GM19025 (cell line): ENCODE data around the gene CHST15.
"Not testable (repeated sequence)": the region's sequence is repeated elsewhere in the genome, so short reads cannot be mapped to it uniquely, and the experiment has no call there.

Experiments
- ATAC-seq: cut with Tn5 transposase; IDR thresholded peaks from one replicate; pipeline ENCODE4 v1.9.1; 2021; ENCODE audit warnings: mild to moderate bottlenecking, low read depth, moderate library complexity; ENCODE audit not compliant: unreplicated experiment

Gene CHST15

DNA sequence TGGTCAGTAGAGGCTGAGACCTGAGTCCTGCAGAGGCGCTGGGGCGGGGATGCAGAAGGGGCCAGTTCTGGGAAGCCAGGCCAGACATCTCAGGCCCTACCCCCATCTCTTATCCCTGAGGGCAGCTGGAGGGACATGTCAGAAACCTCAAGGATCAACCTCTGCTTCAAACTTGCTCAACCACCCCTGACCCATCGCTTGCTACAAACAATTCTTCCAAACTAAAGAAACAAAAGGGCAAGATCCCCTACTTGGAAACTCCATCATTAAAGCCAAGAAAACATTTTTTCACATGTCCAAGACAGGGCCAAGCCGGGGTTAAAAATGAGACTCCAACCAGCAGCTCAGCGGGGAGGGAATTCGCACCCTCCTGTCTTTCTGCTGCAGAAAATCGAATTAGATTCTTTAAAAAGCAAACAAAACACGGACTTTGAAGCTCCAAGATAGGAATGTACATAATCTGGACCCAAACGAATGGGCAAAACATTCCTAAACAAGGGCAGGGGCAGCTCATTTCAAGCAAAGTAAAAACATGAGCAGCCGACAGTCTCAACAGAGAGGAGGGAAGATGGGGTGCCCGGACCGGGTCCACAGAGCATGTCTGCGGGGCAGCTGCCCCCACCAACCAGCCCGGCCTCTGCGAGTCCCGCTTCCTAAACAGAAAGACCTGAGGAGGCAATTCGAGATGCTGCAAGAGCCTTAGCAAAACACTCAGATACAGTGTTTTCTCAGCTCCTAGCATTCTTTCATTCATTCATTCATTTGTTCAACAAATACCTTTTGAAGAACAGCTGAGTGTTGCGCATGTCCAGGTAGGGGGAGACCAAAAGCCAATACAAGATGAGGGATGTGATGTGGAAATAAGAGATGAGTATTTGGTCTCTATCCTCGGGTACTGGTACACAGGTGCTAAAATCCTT lies 44.8 kb downstream of the CHST15 start:
- ATAC-seq: no peak

DNA sequence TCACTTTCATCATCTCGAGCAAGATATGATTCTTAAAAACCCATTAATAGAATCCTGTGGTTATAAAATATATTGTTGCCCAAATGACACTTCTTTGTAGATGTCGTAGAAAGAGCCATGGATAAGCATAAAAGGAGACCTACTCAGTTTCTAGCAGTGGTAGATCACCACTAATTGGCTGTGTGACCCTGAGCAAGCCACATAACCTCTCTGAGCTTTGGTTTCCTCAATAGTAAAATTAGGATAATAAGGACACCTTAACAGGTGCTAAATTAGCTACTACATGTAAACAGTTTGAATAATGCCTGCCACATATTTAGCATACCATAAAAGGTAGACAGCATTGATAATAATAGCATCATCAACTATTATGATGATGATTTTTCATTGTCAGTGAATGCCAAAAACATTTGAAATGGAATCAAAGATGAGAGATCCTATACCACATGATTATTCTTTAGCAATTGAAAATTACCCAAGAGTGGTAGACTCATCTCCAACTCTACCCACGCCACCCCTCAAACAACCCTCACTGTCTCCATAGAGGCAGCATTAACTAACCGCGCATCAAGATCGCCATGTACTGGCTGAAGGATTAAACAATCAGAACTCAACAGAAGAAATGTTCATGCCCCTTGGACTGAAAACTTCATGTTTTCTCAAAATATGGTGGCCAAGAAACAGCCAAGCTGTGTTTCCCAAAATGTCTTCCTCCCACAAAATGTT lies 45.8 kb downstream of the CHST15 start:
- ATAC-seq: no peak

GRCh38 chr10:124045801-124046355 lies 47.5 kb downstream of the CHST15 start:
- ATAC-seq: no peak

GRCh38 chr10:124045276-124045675 lies 48.1 kb downstream of the CHST15 start:
- no peak for ATAC-seq

DNA sequence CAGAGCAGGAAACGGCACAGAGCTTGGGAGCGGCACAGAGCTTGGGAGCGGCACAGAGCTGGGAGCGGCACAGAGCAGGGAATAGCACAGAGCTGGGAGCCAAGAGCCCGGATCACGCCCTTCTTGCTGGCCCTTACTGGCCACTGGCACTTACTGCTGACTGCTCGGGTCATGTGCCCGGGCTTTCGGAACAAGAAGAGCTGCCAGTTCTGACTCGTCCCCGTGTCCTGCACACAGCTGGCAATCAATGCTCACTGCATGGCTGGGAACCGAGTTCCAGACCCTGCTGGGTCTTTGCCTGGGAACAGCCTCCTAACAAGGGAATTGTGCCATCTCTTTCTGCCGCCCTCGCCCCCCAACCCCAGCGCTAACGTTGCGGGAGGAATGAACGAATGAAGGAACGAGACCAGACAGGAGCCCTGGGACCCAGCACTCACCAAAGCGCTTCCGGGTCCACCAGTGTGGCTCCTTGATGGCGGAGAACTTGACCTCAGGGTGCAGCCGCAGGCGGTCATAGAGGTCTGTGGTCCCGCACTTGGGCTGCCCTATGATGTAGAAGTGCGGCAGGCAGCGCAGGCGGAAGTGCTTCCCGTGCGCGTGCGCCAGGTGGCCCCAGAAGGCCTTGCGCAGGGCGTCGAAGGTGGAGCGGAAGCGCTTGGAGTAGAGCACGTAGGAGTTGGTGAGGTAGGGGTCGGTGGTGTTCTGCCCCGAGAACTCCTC lies 49.1 kb downstream of the CHST15 start:
- no peak for ATAC-seq

- peak; percentile 82 for ATAC-seq
These were observed 49.9 kb downstream of the CHST15 start for GRCh38 chr10:124043310-124044142.

GRCh38 chr10:124042656-124043309 lies 50.6 kb downstream of the CHST15 start:
- no peak for ATAC-seq

GRCh38 chr10:124041675-124042445 lies 51.5 kb downstream of the CHST15 start:
- no peak for ATAC-seq

- ATAC-seq: no peak
These were observed 52.8 kb downstream of the CHST15 start for GRCh38 chr10:124040451-124041188.

GRCh38 chr10:124039483-124040013 lies 53.9 kb downstream of the CHST15 start:
- no peak for ATAC-seq

DNA sequence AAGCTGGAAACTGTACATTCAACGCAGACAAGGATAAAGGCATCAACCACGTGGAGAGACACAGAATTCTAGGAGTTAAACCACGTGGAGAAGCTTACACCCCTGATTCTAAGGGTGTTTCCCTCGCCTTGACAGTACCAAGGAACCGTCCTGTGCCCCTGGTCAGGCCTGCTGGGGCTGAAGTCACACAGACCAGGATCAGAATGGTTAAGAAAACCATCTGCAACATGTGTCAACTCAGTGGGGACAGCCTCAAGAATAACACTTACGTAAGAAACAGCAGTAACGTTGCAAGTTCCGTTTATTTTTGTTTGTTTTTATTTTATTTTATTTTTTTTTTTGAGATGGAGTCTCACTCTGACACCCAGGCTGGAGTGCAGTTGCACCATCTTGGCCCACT lies 55.6 kb downstream of the CHST15 start:
- no peak for ATAC-seq

GRCh38 chr10:124037286-124037685 lies 56.1 kb downstream of the CHST15 start:
- no peak for ATAC-seq

- no peak for ATAC-seq
These were observed 56.7 kb downstream of the CHST15 start for GRCh38 chr10:124036746-124037145.

- peak; percentile 98 for ATAC-seq
These were observed 57.4 kb downstream of the CHST15 start for GRCh38 chr10:124035928-124036558.

- ATAC-seq: no peak
These were observed 58.0 kb downstream of the CHST15 start for GRCh38 chr10:124035306-124035927.

DNA sequence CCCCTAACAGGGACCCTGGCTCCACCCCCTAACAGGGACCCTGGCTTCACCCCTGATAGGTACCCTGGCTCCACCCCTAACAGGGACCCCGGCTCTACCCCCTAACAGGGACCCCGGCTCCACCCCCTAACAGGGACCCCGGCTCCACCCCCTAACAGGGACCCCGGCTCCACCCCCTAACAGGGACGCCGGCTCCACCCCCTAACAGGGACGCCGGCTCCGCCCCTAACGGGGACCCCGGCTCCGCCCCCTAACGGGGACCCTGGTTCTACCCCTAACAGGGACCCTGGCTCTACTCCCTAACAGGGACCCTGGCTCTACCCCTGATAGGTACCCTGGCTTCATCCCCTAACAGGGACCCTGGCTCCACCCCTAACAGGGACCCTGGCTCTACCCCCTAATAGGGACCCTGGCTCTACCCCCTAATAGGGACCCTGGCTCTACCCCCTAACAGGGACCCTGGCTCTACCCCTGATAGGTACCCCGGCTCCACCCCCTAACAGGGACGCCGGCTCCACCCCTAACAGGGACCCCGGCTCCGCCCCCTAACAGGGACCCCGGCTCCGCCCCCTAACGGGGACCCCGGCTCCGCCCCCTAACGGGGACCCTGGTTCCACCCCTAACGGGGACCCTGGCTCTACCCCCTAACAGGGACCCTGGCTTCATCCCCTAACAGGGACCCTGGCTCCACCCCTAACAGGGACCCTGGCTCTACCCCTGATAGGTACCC lies 58.7 kb downstream of the CHST15 start:
- not testable (repeated sequence) for ATAC-seq
